GM21528 (cell line): ENCODE data around the gene DRAP1.
"Not testable (repeated sequence)": the region's sequence is repeated elsewhere in the genome, so short reads cannot be mapped to it uniquely, and the experiment has no call there.

Experiments
- ATAC-seq: cut with Tn5 transposase; IDR thresholded peaks from one replicate; pipeline ENCODE4 v1.9.1; 2021; ENCODE audit warnings: mild to moderate bottlenecking, moderate library complexity; ENCODE audit not compliant: unreplicated experiment, low FRiP score

The DRAP1 gene

GRCh38 chr11:65922565-65922964 is 3.3 kb downstream of the DRAP1 start:
- ATAC-seq, result no peak

GRCh38 chr11:65925397-65925796 is 6.2 kb downstream of the DRAP1 start:
- ATAC-seq, result no peak

DNA sequence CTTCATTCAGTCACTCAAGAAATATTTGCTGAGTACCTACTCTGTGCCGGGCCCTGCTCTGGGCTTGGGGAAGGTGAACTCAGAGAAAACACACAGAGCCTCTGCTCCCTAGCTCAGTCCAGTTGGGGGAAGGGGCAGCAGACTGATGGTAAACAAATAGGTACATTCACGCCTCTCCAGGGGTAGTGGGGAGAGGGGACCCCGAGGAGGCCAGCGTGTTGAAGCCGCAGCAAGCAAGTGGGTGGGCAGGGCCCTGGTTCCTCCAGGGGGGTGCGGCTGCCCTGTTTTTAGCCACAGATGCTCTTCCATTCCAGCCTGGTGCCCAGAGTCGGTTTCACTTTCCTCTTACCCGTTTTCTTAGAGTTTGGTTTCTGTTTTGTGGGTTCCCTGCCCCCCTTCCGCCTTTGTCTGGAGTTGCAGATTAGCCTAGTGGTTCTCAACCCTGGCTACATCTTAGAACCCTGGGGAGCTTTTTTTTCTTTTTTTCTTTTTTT is 8.7 kb downstream of the DRAP1 start:
- ATAC-seq, result no peak

DNA sequence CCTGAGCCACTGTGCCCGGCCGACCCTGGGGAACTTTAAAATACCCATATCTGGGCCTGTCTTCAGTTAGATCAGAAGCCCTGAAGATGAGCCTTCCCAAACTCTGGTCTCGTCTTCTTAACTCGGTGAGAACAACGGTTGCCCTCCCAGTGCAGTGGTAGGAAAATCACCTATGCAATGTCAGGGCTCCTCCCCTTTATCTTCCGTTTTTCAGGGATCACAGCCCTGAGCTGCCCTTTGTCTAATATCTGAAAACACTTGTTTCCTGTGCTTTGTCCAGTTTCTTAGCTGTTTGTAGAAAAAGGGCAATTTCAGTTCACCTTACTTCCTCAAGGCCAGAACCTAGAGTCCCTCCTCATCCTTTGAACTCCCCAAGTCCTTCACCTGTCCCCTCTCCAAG is 9.4 kb downstream of the DRAP1 start:
- ATAC-seq, result no peak

DNA sequence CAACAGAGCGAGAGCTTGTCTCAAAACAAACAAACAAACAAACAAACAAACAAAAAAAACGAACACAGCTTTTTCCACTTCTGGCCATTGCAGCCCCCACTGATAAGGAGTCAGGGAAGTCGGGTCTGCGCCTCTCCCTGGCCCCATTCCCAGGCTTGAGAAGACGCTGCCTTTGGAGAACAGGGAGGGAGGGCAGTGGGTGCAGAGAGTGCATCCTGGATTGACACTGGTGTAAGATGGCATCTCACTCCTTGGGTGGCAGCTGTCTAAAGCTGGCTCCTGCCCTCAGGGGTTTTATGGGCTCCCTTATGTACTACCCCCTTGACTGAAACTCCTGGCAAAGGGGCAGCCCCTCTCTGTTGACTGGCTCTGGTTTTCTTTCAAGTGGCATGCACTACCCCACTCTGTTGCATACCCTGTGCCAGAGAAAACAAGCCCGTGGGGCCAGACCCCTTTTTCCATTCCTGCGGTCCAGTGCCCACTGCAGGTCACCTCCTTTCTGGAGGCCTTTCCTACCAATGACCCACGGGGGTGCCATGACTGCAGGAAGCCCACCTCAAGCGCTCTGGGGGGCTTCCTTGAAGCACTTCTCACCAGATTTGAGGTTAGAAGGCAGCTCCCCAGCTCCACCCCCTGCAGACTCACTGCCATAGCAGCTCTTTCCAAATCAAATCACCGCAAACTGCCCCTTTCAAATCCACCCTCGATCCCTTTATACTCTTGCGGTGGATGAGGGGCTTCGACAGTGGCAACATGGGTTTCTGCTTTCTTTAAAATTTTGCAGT is 12.7 kb downstream of the DRAP1 start:
- ATAC-seq, result no peak

DNA sequence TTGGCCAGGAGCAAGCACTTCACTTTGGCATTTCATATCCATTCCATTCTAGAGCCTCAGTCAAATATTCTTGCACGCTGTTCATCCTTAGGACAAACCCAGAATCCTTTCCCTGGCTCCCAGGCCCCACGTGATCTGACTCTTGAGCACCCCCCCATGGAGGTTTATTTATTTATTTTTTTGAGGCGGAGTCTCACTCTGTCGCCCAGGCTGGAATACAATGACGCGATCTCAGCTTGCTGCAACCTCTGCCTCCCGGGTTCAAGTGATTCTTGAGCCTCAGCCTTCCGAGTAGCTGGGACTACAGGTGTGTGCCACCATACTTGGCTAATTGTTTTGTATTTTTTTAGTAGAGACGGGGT is 13.3 kb downstream of the DRAP1 start:
- no peak for ATAC-seq

DNA sequence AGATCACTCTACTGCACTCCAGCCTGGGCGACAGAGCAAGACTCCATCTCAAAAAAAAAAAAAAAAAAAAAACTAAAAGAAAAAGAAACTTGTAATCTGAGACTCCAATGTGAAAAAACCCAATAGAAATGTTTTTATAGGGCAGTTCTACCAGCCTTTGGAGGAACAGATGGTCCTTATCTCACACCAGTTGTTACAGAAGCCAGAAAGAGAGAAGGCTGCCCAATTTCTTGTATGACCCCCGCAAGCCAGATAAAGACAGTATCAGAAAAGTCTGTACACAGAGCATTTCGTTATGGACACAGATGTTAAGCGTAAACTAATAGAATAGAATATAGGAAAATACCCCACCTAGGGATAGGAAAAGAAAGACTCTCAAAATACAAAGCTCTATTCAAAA is 14.8 kb downstream of the DRAP1 start:
- no peak for ATAC-seq

DNA sequence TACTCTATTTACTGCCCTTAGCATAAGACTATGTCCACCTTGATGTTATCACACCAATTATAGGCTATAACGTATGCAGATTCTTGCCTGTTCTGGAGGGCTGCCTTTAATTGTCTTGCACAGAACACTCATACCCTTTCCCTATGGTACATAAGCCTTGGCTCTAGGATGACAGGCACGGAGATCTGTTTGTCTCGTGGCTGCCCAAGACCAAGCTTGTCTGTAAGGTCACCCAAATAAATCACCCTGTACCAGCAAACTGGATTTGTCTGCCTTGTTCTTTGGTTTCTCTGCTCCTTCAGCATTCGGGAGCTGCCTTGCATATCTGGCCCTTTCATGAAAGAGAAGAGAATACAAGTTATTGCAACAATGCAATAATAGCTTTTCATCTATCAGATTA is 18.5 kb downstream of the DRAP1 start:
- ATAC-seq, result no peak

- ATAC-seq, result no peak
These were observed 22.6 kb downstream of the DRAP1 start for GRCh38 chr11:65941720-65942310.

DNA sequence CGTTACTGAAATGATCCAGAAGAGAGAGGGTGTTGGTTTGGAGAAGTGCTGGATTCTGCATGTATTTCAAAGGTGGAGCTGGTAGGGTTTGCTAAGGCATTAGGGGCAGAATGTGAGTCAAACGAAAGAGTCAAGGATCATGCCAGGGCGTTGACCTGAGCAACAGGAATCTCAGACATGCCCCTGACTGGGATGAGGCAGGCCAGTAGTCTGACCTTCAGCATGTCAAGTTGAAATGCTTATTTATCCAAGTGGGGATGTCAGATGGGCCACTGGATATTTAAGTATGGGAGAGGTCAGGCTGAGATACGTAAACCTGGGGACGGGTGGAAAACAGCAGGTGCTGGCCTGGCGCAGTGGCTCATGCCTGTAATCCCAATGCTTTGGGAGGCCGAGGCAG is 23.3 kb downstream of the DRAP1 start:
- no peak for ATAC-seq

DNA sequence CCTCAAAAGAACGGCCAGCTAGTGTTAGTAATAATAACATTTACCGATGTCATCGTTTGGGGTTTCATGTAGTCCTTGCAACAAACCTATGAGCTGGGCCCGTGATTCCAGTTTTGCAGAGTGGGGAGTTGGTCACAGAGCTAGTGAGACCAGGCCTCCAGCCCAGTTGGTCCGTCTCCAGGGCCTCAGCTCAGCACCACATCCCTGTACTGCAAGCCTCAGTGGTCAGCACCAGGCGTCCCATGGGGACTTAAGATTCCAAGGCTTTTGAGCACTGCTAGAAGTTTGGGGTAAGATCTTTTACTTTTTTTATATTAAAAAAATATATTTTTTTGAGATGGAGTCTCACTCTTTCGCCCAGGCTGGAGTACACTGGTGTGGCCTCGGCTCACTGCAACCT is 25.0 kb downstream of the DRAP1 start:
- ATAC-seq, result no peak

DNA sequence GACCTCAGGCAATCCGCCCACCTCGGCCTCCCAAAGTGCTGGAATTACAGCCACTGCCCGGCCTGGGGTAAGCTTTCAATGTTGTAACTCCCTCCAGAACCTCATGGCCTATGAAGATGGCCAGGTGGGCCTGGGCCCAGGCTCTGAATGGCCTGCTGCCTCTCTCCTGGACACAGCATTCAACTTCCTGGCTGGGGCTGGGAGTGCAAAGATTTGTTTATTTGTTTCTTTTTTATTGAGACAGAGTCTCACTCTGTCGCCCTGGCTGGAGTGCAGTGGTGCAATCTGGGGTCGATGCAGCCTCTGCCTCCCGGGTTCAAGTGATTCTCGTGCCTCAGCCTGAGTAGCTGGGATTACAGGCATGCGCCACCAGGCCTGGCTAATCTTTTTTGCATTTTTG is 25.5 kb downstream of the DRAP1 start:
- ATAC-seq, result no peak

DNA sequence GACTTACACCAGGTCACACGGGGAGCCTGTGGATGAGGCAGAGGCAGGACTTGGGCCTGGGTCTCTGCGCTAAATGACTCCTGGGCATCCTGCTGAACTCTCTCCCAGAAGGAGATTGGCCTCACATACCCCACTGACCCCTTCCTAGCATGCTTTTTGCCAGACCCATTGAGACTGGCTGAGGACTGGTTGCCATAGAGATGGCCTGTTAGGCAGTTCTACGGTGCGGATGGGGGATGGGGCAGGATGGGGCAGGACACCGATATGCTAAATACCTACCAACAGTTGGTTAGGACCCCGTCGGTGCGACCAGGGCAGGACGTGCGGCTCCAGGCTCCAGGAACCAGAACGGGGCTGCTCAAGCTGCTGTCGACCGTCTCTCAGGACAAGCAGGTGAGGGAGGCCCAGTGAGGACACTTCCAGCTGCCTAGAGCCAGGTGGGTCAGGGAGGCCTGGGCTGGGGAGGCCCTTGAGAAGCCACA is 26.2 kb downstream of the DRAP1 start, which contains the start of gene TSGA10IP:
TSS of gene TSGA10IP (plus strand) at position 51 of the 482 bp plus-strand sequence. CDS start at position 247, 196 bp downstream.
- ATAC-seq, result no peak

DNA sequence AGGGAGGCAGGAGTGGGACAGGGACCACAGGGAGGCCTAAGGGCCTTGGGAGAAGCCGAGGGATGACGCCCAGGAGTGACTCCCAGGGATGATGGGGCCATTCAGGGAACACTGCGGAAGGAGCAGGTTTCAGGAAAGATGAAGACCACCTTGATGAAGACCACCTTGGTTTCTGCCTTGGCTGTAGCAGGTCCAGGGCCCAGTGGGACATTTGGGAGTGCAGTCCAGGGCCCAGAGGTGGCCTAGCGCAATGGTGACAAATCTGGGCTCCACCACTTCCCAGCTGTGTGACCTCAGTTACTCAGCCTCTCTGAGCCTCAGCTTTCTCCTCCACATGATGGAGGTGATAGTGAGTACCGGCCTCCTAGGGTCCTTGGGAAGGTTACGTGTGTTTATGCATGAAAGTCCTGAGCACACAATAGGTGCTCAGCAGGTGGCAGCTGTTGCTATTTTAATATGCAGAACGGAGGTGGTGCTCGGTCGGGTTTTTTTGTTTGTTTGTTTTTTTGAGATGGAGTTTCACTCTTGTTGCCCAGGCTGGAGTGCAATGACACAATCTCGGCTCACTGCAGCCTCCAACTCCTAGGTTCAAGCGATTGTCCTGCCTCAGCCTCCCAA is 26.8 kb downstream of the DRAP1 start:
- no peak for ATAC-seq

GRCh38 chr11:65946655-65947054 is 27.4 kb downstream of the DRAP1 start:
- ATAC-seq, result no peak

DNA sequence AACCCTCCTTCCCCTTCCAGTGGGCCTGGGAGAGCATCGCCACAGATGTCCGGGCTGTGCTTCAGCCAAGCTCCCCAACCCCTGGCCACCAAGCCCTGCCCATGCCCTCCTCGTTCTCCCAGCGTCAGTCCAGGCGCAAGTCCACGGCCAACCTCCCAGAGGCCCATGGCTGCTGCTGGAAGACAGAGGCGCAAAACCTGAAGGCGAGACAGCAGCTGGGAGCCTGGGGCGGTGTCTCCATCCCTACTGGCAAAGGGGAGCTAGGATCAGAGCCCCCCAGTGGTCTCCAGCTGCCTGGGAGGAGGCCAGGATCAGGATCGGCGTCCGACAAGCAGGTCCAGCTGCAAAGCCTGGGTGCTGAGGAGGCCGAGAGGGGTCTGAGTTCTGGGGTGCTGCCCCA is 27.9 kb downstream of the DRAP1 start:
- no peak for ATAC-seq

DNA sequence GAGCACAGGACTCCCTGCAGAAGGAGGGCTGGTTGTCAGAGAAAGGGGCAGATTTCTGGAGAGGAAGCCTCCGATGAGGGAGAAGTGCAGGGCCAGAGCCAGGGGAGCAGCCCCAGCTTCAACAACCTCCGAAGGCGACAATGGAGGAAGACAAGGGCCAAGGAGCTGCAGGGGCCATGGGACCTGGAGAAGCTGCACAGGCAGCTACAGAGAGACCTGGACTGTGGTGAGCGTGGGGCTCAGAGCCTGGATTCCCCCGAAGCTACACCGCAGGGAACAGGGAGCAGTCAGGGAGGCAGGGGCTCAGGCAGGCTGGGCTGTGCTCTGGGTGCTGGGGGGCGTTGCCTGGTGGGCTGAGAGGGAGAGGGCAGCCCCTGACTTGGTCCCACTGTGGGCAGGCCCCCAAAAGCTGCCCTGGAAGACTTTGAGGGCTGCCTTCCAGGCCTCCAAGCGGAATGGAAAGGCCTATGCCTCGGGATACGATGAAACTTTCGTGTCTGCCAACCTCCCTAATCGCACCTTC is 28.4 kb downstream of the DRAP1 start:
- ATAC-seq, result no peak

DNA sequence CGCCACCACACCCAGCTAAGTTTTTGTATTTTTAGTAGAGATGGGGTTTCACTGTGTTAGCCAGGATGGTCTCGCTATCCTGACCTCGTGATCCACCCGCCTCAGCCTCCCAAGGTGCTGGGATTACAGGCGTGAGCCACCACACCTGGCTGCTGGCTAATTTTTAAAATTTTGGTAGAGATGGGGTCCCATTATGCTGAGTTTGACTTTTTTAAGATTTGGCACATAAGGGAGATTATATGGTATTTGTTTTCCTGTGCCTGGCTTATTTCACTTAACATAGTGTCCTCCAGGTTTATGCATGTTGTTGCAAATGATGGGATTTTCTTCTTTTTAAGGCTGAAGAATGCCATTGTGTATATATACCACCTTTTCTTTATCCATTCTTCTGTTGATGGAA is 31.5 kb downstream of the DRAP1 start:
- not testable (repeated sequence) for ATAC-seq

- ATAC-seq, result not testable (repeated sequence)
These were observed 32.4 kb downstream of the DRAP1 start for GRCh38 chr11:65951641-65952040.

GRCh38 chr11:65952052-65952521 is 32.9 kb downstream of the DRAP1 start:
- no peak for ATAC-seq

DNA sequence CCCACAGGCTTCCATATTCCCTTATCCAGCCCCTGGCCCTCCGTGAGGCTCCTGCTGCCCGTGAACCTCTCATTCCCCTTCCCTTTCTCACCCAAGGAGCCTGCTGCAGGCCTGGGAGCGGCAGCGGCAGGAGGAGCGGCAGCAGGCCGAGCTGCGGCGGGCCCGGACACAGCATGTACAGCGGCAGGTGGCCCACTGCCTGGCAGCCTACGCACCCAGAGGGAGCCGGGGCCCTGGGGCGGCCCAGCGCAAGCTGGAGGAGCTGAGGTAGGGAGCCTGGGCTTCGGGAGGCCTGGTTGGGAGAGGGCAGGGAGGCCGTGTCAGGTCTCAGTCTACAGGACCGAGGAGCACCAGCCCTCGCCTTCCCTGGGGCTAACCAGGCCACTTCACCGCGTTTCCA is 34.2 kb downstream of the DRAP1 start:
- no peak for ATAC-seq
